GM21381 (cell line): ENCODE measurements around the gene AGPS.
A peak's percentile ranks its signal among the peaks of the same experiment; 100 is the strongest.
"Not testable (repeated sequence)": the region's sequence is repeated elsewhere in the genome, so short reads cannot be mapped to it uniquely, and the experiment has no call there.

Source experiments
- ATAC-seq: cut with Tn5 transposase; IDR thresholded peaks from one replicate; pipeline ENCODE4 v1.9.1; 2021; ENCODE audit warnings: mild to moderate bottlenecking, moderate library complexity; ENCODE audit not compliant: unreplicated experiment

AGPS gene

DNA sequence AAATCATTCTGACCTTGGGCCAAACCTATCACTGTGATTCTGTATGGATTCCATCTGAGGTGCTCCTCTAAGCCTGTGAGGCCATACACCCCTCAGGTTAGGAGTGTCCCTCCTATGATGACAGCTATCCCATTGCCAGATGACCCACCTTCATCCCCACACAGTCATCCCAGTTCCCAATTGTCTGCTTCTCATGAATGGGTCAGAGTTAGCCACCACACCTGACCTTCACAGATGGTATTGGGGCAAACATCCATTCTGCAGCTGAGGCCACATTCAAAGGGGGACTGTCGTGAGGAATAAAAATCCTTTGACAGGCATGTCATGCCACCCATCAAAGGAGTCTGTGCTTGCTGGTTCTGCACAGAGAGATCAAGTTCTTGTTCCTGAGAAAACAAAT is 155.2 kb downstream of the AGPS start:
- ATAC-seq: no peak

DNA sequence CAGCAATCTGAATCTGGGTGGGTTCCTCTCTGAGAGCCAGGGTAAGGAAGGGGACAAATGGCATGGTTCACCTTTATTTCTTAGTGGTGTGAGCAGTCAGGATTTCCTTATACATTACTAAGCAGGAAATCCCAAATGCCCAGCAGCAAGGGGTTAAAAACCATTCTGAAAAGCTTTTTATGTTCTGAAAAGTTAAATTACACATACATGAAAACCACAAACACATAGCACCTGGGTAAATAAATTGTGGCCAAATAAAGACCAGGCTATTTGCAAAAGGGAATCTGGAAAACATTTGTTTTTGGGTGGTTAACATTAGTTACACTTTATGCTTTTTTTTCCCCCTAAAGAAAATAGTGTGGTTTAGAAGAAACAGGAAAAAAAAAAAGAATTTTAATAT is 156.1 kb downstream of the AGPS start:
- no peak for ATAC-seq

DNA sequence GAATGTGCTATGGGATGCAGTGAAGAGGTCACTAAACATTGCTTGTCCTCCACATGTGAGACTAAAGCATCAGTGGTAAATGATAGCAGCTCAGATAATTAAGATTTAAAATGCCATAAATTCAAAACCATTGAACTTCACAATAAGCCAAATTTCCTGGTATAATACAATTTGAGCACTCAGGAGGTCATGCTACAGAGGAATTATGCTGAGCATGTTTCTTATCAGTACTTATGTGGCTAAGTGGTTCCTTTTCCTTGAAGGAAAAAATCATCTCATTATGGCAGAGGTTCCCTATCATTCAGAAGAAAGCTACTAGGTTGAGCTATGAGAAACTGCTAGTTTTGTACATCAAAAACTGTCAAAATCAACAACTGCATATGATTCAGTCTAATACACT is 156.6 kb downstream of the AGPS start:
- no peak for ATAC-seq

DNA sequence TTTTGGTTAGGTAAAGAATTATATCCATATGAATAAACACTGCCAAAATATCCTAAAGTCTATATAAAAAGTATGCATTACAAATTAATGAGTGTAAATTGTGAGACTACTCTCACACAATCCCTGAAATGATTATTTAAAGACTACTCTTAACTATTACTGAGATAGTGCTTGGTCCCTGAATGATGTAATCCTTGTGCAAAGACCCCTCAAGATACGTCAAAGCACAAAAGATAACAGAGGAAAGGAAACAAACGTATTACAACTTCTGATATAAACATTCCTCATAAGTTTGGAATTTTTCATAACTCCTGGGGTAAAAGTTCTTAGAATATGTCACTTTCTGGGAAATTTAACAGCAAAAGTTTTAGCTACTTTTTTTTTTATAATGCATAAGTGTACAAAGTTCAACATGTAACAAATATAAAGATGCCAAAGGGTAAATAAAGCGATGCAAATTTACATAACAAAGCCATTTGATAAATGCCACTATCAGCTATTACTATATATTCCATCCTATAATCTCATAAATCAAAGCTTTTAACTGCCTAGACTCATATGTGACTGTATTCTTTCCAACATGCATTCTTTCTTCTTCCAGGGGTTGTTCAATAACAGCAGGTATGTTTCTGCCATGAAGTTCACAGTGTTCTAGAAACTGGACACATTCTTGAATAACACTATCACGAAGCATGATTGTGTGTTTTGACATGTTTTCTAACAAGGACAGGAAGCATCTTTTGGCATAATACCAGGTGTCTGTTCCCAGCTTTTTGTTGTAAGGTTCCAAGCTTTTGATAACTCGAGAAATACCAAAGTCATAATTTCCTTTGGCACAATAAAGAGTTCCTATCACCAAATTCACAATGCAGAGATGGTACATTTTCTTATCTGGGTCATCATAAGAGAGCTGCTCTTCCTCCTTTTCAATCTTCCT is 158.0 kb downstream of the AGPS start:
- no peak for ATAC-seq

DNA sequence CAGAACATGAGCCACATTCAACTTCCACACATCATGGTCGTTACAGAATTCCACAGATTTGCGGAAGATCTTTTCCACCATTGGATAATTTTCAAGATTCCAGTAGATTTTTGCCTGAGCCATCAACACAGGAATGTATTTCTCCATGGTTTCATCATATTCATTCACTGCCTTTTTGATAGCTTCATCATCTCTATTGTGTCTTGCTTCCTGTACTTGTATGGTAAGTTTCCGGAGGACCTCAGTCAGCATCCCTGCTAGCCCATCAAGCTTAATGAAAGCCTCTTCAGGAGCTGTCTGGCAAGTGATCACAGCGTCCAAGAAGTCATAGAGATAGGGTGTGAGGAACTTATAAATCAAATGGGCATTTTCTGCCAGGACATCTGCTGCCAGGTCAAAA is 158.8 kb downstream of the AGPS start:
- not testable (repeated sequence) for ATAC-seq

DNA sequence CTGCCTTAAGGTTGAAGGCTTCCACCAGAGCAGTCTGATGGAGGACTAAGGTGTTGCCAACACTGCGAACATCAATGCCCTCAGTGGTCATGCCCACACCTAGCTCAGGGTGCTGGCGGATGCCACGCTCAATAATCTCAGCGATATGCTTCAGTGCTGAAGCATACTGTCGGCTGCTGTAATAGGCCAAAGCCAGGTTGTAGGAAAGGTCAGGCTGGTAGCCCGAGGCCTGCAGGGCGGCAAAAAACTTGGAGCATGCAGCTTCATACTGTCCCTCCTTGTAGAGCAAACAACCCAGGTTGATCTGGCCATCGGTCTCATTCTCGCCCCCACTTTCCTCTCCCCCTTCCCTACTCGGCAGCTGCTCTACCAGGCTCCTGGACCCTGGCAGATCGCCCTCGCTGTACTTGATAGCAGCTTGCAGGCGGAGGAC is 159.4 kb downstream of the AGPS start:
- no peak for ATAC-seq

DNA sequence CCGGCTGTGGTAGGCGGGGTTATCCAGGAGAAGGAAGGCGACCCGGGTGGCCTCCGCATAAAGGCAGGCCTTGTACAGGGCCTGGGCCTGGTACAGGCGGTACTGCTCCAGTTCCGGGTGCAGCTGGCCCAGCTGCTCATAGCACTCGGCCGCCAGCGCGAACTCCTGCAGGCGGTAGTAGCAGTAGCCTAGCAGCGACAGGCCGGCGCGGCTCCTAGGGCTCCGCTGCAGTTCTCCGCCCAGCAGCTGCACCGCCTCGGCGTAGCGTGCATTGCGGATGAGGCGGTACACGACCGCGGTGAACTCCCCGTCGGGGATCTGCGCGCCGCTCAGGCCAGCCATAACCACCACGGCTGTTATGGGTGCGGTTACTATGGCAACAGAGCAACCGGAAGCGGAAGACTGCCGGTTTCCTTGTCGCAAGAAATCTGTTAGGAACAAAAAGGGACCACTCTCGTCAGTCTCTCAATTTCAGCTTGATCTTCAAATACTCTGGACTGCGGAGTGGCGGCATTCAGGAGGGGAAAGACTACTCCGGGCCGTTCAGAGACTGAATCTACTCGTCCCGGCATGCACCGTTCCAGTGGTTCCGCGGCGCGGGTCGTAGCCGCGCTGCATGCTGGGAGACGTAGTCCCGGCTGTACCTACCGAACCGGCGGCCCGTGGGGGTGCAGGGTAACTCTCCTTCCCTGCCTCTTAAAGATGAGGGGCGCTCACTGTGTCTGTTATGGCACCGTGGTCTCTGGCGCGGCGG is 160.0 kb downstream of the AGPS start:
- ATAC-seq: peak; percentile 93

DNA sequence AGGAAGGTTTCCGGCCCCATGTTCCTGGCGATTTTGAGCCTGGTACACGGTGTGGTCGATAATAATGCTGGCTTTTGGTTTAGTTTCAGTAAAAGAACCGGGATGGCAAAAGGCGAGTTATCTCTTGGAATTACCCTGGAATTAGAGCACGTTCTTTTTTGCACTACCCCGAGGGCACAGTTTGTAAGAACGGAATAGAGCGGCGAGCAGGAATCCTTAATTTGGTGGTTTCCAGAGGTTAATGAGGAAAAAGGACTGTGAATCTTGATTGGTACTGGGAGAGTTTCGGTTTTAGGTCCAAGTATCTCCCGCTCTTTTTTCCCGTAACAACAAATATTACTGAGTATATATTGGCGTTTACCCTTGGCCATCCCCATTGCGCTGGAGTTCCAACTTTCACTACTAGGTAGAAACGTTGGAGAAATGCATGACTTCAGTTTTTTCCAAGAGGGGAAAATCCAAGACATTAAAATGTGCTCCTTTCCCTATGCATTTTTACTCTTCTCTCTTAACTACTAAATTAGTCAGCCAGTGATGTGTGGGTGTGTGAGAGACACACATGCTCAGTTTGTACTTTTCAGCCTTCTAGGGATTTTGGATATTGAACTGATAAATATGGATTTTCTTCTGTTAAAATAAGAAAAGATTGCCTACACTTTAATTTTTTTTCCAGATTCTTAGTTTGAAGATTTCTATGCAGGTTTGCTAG is 160.8 kb downstream of the AGPS start:
- ATAC-seq: no peak

DNA sequence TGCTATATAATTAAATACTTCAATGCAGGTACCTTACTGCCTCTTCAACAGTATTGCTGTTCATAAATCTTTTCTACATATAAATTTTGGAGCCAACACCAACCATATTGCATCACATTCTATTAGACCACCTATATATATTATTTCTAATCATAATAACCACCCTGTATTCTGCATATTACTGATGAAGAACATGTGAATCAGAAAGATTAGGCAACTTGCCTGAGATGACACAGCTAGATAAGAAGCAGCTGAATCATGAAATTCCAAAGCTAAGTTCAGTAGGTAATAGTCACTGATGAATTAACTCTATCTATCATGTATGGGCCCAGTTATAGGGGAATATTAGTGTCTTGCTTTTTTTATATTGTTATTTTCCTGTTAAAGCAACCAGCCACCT is 161.8 kb downstream of the AGPS start:
- no peak for ATAC-seq

DNA sequence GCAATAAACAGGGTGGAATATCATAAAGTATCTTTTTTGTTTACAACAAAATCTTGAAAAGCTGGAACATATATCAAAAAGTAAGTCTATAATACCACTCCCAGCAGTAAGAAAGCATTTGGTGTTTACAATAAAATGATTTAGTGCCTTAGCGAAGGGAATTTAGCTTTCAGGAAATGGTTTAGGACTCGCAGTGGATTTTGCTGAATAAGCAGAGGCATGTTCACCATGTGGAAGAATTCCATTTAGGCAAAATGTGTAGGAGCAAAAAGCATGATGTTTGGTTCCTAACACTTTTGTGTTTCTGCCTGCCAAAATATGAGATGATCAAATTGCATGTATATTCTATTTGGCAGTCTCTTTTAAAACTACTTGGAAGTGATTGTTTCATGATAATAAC is 163.6 kb downstream of the AGPS start:
- no peak for ATAC-seq

DNA sequence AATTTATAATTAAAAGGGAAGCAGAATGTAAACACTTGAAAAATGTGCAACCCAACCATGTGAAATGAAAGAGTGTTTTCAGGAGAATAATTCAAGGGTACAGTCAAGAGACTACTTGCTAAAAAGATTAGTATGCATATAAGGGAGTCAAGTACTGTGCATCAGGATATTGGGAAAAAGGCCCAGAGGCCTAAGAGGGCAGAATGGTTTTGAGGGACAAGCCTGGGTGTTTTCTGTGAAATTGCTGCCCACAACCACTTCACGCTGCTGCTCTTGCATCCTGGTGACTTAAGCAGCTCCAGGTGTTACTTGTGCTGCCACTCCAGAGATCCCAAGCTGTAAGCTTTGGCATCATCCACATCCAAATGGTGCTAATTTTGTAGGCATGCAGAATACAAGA is 165.2 kb downstream of the AGPS start:
- no peak for ATAC-seq

DNA sequence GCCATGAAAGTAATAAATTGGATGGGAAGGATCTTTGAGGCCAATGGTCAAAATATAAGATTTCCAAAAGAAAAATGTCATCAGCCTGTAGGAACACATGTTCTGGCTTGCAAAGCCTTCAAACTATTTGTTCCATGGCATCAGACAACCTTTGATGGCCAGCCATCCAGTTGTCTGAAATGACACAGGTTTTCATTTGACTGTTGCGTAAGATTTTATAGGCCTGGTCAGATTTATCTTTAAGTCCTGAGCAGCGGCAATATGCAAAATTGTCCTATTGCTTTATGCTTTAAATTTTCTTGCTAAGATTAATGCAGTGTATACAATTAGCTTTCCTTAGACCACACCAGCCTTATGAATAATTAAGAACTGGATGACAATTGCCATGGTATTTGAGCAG is 167.1 kb downstream of the AGPS start:
- ATAC-seq: no peak

DNA sequence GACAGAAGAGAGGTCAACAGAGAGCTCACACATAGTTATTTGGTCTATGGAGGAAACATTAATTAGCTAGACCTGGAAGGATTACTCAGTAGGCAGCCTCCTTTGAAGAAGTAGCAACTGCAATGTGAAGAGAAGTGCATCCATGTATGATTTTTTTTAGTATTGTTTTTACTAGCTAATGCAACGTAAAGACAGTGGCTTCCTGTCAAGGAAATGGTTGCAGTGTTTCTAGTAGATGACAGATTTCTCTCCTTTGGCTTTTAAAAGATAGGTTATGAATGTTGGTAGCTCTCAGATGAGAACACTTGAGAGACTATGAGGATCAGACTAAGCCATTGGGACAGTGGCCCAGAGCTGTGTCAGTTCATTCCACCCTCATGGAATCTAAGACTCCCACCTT is 175.8 kb downstream of the AGPS start:
- ATAC-seq: no peak

DNA sequence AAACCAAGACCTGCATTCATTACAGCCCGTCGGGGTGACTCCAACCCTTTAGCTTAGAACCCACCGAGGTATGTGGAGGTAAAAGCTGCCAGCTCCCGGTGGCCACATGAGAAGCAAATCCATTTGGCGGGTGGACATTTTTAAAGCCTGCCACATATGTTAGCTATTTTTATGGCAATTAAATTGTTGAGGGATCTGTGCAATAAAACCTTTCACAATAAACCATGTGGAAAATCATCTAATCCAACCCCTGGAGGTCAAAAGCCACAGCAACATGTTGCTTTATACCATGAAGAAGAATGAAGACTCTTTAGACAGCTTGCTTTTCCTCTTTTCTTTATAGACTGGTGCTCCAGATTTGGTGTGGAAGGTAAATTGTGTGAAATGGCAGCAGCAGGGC is 176.3 kb downstream of the AGPS start:
- no peak for ATAC-seq

DNA sequence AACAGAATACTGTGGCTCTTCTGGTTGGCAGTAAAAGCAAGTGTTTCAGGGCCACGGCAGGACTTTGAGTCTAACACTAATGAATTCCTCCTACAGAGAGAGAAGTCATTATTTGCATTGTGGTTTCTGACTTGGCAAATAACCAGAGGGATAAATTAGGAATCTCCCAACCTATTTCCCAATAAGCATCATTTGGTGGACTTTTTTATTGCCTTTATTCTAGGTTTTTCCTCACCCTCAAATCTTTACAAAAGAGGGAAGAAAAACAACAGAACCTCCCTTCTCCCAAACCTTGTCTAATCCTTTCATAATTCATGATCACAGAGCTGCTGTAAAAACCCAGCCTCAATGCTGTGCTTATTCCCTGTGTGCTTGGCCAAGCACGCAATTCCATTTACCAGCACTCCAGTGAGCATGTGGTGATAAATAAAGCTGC is 179.7 kb downstream of the AGPS start:
- ATAC-seq: no peak

DNA sequence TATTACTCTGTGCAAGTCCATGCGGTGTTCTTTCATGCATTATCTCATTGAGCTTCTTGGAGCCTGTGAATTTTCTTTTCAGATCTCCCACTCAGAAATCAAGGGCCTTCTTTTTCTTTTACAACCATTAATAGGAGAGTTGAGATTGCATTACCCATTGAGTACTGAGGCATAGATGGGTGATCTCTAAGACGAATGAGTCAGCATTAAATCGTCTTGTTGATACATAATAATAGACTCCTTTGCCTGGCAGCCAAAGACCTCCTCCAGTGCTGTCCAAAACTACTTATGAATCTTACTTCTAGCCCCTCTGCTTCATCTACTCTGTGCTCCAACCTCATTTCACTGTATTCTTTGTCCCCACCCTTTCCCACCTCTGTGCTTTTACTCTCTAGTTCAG is 180.5 kb downstream of the AGPS start:
- ATAC-seq: no peak

DNA sequence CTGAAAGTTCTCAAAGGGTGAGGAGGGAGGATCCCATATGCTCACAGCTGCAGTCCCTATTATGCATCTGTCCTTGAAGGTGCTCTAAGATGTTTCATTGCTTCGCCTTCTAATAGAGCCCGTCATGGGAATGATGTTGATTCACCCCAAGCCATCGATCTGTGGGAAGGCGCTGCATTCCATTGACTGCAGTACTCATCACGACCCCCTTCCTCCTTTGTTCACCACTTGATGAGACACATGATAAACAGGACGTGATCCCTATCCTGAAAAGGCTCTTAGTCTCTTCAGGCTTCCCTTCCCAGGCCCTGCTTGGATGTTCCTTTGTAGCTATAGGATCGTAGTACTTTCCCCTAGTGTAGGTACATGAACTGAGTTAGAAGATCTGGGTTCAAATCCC is 181.8 kb downstream of the AGPS start:
- no peak for ATAC-seq

DNA sequence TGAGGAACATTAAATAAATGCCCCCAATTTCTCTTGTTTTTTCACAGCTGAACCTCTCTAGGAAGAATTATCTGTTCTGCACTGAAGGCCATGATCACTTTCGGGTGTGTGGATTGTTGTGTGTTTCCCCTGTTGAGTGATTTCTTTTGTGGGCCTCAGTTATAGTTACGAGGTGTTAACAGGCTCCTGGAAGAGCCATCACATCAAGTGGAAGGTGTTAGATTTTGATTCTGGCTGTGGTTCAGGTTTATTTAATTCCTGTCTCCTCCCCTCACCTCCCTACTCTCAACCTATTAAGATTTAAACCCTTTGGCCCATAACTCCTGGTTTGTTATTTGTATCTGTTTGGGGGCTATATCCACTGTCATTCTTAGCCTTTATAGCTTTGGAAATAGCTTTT is 182.8 kb downstream of the AGPS start:
- ATAC-seq: no peak

DNA sequence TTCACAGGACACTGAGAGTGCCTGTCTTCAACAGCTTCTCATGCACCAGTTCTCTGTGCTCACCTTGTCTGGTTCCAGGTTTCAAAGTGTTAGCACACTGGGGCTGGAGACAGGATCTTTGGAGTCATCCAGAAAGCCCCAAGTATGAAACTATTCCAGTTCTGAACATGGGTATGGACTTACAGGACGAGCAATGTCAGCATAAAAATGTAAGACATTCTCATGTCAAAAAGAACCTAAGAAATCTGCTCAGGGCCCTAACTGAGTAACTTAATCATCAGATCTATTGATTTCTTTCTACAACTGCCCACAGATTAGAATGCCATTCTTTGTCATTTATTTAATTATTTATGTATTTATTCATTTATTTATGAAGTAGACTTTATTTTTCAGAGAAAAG is 184.5 kb downstream of the AGPS start:
- ATAC-seq: no peak

DNA sequence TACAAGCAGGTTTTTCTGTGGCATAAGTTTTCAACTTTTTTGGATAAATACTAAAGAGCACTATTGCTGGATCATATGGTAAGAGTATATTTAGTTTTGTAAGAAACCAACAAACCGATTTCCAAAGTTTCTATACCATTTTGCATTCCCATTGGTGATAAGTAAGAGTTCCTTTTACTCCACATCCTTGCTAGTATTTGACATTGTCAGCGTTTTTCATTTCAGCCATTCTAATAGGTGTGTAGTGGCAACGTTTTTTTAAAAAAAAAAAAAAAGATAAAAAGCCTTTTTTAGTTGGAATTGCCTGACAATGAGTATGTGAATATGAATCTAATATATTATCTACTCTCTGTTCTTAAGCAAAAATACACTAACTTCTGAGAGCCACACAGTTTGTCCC is 185.9 kb downstream of the AGPS start:
- ATAC-seq: no peak

DNA sequence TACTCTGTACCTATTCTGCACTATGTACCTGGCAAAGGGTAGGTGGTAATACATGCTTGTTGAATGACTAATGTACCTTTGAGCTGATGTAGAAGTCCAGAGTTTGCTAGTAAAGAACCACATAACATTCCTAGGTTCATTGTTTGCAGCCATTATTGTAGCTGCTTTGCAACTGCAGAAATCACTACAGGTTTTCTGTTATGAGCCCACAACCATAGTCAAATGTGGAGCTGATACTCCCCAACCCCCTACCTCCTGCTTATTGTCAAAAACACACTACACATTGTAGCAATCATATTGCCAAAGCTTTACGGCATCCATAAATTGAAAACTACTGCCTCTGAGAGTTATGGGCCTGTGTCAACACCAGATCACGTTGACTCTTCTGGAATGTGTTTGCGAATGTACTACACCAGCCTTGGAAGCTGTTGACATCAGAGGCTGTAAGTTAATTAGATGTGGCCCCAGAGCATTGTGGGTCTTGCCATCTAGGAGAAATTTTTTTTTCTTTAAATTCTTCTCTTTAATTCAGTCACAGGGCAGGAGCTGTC is 187.0 kb downstream of the AGPS start:
- no peak for ATAC-seq
